DOHH2 (cell line): ENCODE data around the gene ALOX12B.

Source experiments
- H3F3A ChIP-seq: fragments of 200-600 bp; sonication (generic), shearing (Covaris generic); 2 replicates; pipeline ENCODE4 v1.6.0; 2016; ENCODE audit warnings: antibody characterized with exemption, mild to moderate bottlenecking; ENCODE audit not compliant: control insufficient read depth, insufficient read depth
- H3K27ac ChIP-seq: fragments of 200-600 bp; sonication (generic); 2 replicates; pipeline ENCODE4 v1.5.1; 2014; ENCODE audit warnings: low read depth, mild to moderate bottlenecking, low read length, moderate library complexity
- H3K27me3 ChIP-seq: fragments of 200-600 bp; sonication (generic); 2 replicates; pipeline ENCODE4 v1.6.1; 2014; ENCODE audit warnings: mild to moderate bottlenecking, low read length, mixed read lengths; ENCODE audit not compliant: control insufficient read depth
- H3K36me3 ChIP-seq: fragments of 200-600 bp; sonication (generic); 2 replicates; pipeline ENCODE4 v1.6.1; 2014; ENCODE audit warnings: mild to moderate bottlenecking, low read length, moderate library complexity, mixed read lengths; ENCODE audit not compliant: control insufficient read depth
- H3K4me1 ChIP-seq: fragments of 200-600 bp; sonication (generic); 2 replicates; pipeline ENCODE4 v1.6.1; 2014; ENCODE audit warnings: mild to moderate bottlenecking, low read length, mixed read lengths; ENCODE audit not compliant: control insufficient read depth
- H3K4me2 ChIP-seq: fragments of 200-600 bp; sonication (generic); 2 replicates; pipeline ENCODE4 v1.6.0; 2014; ENCODE audit warnings: mild to moderate bottlenecking, low read length, moderate library complexity
- H3K4me3 ChIP-seq: fragments of 200-600 bp; sonication (generic); 2 replicates; pipeline ENCODE4 v1.5.1; 2014; ENCODE audit warnings: mild to moderate bottlenecking, low read length, mixed read lengths
- H3K79me2 ChIP-seq: fragments of 200-600 bp; sonication (generic); 2 replicates; pipeline ENCODE4 v1.6.1; 2014; ENCODE audit warnings: mild to moderate bottlenecking, low read length, mixed read lengths; ENCODE audit not compliant: control insufficient read depth
- H3K9me2 ChIP-seq: fragments of 200-600 bp; sonication (generic); replicated peaks from 2 replicates; pipeline ENCODE4 v1.6.1; 2014; ENCODE audit warnings: mild to moderate bottlenecking, low read length, mixed read lengths; ENCODE audit not compliant: control insufficient read depth
- H3K9me3 ChIP-seq: fragments of 200-600 bp; sonication (generic); 2 replicates; pipeline ENCODE4 v1.6.1; 2014; ENCODE audit warnings: antibody characterized with exemption, low read length, mixed read lengths; ENCODE audit not compliant: control insufficient read depth, insufficient read depth
- H4K20me1 ChIP-seq: fragments of 200-600 bp; sonication (generic); 2 replicates; pipeline ENCODE4 v1.6.0; 2014; ENCODE audit warnings: low read depth, mild to moderate bottlenecking, antibody characterized with exemption, low read length, moderate library complexity; ENCODE audit not compliant: control insufficient read depth, insufficient read depth
- EZH2phosphoT487 ChIP-seq: fragments of 200-600 bp; sonication (generic); IDR thresholded peaks from 2 replicates; pipeline ENCODE4 v1.6.1; 2017; ENCODE audit warnings: borderline replicate concordance, mild to moderate bottlenecking, antibody characterized with exemption, low read length, moderate library complexity, mixed read lengths
- TF ChIP-seq, protein P1 (sequence below): fragments of 200-600 bp; sonication (generic); IDR thresholded peaks from one replicate; pipeline ENCODE4 v1.5.1; 2014; ENCODE audit warnings: antibody characterized with exemption, mild to moderate bottlenecking, low read depth, low read length; ENCODE audit not compliant: poor library complexity, severe bottlenecking

Gene ALOX12B

DNA sequence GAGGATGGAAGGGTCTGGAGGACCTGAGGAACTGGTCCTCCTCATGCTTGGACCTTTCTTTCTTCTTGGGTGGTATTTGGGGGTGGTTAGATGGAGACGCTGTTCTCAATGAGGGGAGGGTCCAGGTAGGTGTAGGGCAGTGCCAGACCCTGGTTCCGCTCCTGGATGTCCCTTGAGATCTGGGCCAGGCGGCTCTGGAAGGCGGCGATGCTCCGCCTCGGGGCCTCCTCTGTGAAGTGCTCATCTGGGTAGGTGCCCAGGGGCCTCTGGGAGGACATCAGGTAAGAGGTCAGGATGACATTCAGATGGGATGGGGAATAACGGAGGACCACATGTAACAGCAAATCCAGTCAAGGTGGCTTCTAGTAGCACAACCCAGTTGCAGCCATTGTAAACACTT, 9.0 kb upstream of the ALOX12B start:
- H4K20me1 ChIP-seq, result no peaks in the 10 kb centered on the region
- H3K36me3 ChIP-seq, result no peaks in the 10 kb centered on the region
- peaks cover 17% of the 10 kb centered on the region for H3K4me1 ChIP-seq
- no peaks in the 10 kb centered on the region for H3F3A ChIP-seq
- H3K4me2 ChIP-seq, result no peak overlapping the region
- H3K4me3 ChIP-seq, result no peak overlapping the region
- H3K79me2 ChIP-seq, result no peaks in the 10 kb centered on the region
- TF ChIP-seq, protein P1, sequence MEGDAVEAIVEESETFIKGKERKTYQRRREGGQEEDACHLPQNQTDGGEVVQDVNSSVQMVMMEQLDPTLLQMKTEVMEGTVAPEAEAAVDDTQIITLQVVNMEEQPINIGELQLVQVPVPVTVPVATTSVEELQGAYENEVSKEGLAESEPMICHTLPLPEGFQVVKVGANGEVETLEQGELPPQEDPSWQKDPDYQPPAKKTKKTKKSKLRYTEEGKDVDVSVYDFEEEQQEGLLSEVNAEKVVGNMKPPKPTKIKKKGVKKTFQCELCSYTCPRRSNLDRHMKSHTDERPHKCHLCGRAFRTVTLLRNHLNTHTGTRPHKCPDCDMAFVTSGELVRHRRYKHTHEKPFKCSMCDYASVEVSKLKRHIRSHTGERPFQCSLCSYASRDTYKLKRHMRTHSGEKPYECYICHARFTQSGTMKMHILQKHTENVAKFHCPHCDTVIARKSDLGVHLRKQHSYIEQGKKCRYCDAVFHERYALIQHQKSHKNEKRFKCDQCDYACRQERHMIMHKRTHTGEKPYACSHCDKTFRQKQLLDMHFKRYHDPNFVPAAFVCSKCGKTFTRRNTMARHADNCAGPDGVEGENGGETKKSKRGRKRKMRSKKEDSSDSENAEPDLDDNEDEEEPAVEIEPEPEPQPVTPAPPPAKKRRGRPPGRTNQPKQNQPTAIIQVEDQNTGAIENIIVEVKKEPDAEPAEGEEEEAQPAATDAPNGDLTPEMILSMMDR, result no peak
- TF ChIP-seq EZH2phosphoT487, result no peak
- H3K9me2 ChIP-seq, result no peaks in the 10 kb centered on the region
- peaks cover 27% of the 10 kb centered on the region for H3K27me3 ChIP-seq
- no peak overlapping the region for H3K27ac ChIP-seq
- no peaks in the 10 kb centered on the region for H3K9me3 ChIP-seq

- TF ChIP-seq, protein P1, result no peak
- TF ChIP-seq EZH2phosphoT487, result no peak
- Histone ChIP-seq H3F3A (no peaks in the 10 kb centered on the region), H3K4me2 (no peak overlapping the region), H3K9me3 (no peaks in the 10 kb centered on the region), H3K4me3 (no peak overlapping the region), H3K27me3 (peaks cover 33% of the 10 kb centered on the region), H3K9me2 (no peaks in the 10 kb centered on the region), H3K4me1 (peaks cover 22% of the 10 kb centered on the region), H3K27ac (no peak overlapping the region), H3K36me3 (no peaks in the 10 kb centered on the region), H4K20me1 (no peaks in the 10 kb centered on the region), H3K79me2 (no peaks in the 10 kb centered on the region)
Observed at GRCh38 chr17:8095361-8095760, 7.8 kb upstream of the ALOX12B start.

- peak overlapping the region; percentile 79 for H3K4me2 ChIP-seq
- no peaks in the 10 kb centered on the region for H4K20me1 ChIP-seq
Observed at GRCh38 chr17:8091033-8091687, 3.6 kb upstream of the ALOX12B start.

More at GRCh38 chr17:8091033-8091687, 3.6 kb upstream of the ALOX12B start:
- peaks cover 19% of the 10 kb centered on the region for H3K4me1 ChIP-seq
- H3K9me3 ChIP-seq, result no peaks in the 10 kb centered on the region
- no peak overlapping the region for H3K27ac ChIP-seq
- H3K4me3 ChIP-seq, result peak overlapping the region; percentile 67
- H3K79me2 ChIP-seq, result no peaks in the 10 kb centered on the region
- no peaks in the 10 kb centered on the region for H3K9me2 ChIP-seq
- TF ChIP-seq, protein P1, result no peak
- no peak for TF ChIP-seq EZH2phosphoT487
- H3K27me3 ChIP-seq, result peaks cover 48% of the 10 kb centered on the region
- H3K36me3 ChIP-seq, result no peaks in the 10 kb centered on the region
- H3F3A ChIP-seq, result no peaks in the 10 kb centered on the region
